GM19395 (cell line): ENCODE results near the gene ACTR5.
"Not testable (repeated sequence)": the region's sequence is repeated elsewhere in the genome, so short reads cannot be mapped to it uniquely, and the experiment has no call there.

Experiments used
- ATAC-seq: cut with Tn5 transposase; IDR thresholded peaks from one replicate; pipeline ENCODE4 v1.9.1; 2021; ENCODE audit warnings: mild to moderate bottlenecking, moderate library complexity; ENCODE audit not compliant: unreplicated experiment

The ACTR5 gene

GRCh38 chr20:38764567-38765318 is 16.5 kb downstream of the ACTR5 start:
- ATAC-seq: no peak

- no peak for ATAC-seq
These were observed 17.8 kb downstream of the ACTR5 start for GRCh38 chr20:38766071-38766470.

- no peak for ATAC-seq
These were observed 21.4 kb downstream of the ACTR5 start for GRCh38 chr20:38769376-38770295.

DNA sequence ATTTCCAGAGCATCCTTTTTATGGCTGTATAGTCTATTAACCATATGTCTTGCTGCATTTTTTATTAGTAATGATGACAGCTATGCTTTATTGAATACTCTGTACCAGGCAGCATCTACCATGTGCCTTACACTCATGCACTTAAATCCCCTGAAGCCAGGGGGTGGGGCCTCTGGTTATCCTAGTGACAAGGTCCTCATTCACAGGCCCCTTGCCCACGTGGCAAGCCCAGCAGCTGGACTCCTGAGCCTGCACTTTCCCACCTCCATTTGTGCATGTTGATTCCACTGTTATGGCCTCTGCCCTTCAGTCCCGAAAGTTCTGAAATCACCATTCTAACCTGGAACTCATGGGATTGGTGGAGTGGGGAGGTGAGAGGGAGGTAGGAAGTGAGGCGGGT is 22.3 kb downstream of the ACTR5 start:
- ATAC-seq: no peak

DNA sequence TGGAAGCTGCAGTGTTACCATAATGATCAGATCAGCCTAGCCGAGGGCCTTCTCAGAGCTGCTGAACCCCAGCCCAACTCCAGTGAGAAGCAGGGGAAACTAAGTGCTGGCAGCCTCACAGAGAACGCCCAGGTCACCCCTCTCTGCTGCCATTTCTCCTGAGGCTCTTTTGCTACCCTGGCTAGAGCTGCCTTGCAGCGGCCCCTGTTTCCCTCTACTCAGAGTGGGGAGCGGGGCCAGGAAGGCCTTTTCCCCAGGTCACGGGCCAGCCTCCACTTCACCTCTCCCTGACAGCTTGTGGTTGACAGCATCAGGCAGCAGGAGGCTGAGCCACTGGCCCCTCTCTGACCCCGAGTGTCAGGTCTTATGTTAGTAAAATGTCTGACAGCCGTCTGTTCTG is 22.7 kb downstream of the ACTR5 start:
- no peak for ATAC-seq

- ATAC-seq: no peak
These were observed 23.4 kb downstream of the ACTR5 start for GRCh38 chr20:38771621-38772020.

DNA sequence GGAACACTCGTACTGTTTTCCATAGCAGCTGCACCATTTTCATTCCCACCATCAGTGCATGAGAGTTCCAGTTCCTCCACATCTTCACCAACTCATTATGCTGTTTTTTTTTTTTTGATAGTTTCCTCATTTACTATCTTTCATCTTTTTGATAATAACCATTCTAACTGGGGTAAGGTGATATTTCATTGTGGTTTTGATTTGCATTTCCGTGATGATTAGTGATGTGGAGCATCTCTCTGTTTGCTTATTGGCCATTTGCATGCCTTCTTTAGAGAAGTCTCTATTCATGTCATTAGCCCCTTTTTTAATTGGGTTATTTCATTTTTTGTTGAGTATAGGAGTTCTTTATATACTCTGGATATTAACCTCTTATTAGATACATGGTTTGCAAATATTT is 25.9 kb downstream of the ACTR5 start:
- ATAC-seq: no peak

- ATAC-seq: no peak
These were observed 28.1 kb downstream of the ACTR5 start for GRCh38 chr20:38776363-38776762.

DNA sequence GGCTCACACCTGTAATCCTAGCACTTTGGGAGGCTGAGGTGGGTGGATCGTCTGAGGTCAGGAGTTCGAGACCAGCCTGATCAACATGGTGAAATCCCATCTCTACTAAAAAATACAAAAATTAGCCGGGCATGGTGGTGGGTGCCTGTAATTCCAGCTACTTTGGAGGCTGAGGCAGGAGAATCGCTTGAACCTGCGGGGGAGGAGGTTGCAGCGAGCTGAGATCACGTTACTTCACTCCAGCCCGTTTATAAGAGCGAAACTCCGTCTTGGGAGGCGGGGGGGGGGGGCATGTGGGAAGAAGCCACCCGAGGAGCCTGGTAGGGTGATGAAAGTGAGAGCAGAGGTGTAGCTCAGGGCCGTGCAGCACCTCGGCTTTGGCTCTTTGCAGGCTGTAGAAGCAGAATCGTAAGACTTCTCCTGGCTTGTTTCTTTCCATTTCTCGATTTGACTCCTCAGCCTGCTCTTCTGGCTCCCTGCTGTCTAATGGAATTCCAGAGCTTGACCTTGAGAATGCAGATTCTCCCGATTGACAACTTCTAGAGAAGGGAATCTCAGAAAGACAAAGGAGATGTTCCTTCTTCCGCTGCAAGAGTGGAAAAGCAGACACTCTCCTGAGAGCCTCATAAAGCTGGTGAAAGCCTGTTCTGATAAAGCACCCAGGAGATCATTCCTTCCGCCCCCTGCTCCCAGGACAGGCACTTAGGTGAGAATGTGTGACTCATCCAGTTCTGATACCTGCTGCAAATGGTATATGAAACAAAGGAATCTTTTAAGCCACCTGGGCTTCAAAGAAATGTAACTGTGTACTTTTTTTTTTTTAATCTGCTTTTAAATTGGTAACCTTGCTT is 31.2 kb downstream of the ACTR5 start:
- ATAC-seq: no peak

DNA sequence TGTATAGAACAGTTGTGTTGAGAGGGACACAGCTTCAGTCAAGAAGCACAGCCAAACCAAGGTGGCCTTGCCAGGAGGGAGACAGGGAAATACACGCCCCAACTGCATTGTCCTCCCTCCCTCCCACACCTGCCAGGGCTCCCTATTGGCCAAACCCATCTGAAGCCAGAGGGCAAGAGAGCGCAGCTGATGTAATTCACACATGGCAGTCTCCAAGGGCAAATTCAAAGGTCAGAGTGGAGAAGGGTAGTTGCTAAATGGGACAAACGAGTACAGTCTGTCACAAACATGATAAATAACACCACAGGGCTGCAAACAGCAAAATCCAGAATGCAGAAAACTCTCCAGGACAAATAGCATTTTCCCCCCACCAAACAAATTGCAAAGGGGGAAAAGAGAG is 34.0 kb downstream of the ACTR5 start:
- ATAC-seq: no peak

- ATAC-seq: no peak
These were observed 39.6 kb downstream of the ACTR5 start for GRCh38 chr20:38787870-38788269.

- ATAC-seq: no peak
These were observed 41.4 kb downstream of the ACTR5 start for GRCh38 chr20:38789503-38790199.

- ATAC-seq: no peak
These were observed 42.2 kb downstream of the ACTR5 start for GRCh38 chr20:38790200-38791053.

GRCh38 chr20:38791291-38791690 is 43.0 kb downstream of the ACTR5 start:
- no peak for ATAC-seq

- ATAC-seq: no peak
These were observed 43.7 kb downstream of the ACTR5 start for GRCh38 chr20:38791940-38792339.

DNA sequence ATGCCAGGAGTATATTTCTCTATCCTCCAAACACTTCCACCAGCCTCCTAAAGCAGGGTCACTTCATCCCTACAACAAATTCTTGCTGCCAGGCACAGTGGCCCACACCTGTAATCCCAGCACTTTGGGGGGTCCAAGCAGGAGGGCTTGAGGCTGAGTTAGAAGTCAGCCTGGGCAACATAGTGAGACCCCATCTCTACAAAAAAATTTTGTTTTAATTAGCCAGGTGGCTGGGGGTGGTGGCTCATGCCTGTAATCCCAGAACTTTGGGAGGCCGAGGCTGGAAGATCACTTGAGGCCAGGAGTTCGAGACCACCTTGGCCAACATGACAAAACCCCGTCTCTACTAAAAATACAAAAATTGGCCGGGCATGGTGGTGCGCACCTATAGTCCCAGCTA is 45.8 kb downstream of the ACTR5 start:
- ATAC-seq: not testable (repeated sequence)

GRCh38 chr20:38798266-38798665 is 50.0 kb downstream of the ACTR5 start:
- no peak for ATAC-seq

GRCh38 chr20:38799203-38799602 is 50.9 kb downstream of the ACTR5 start:
- ATAC-seq: no peak

GRCh38 chr20:38800882-38801281 is 52.6 kb downstream of the ACTR5 start:
- ATAC-seq: no peak

- ATAC-seq: no peak
These were observed 56.0 kb downstream of the ACTR5 start for GRCh38 chr20:38804221-38804620.
